HUES64 (cell line): Measurements from ENCODE around the gene MTHFR.

ENCODE experiments used
- H3K27ac ChIP-seq: 2 replicates; pipeline ENCODE4 v1.7.0; 2013; ENCODE audit warnings: low read depth, low read length, inconsistent platforms
- H3K27me3 ChIP-seq: 2 replicates; pipeline ENCODE4 v1.6.1; 2013; ENCODE audit warnings: mild to moderate bottlenecking, low read length; ENCODE audit not compliant: insufficient read depth
- H3K36me3 ChIP-seq: 2 replicates; pipeline ENCODE4 v1.6.1; 2013; ENCODE audit warnings: mild to moderate bottlenecking, low read length; ENCODE audit not compliant: insufficient read depth
- H3K4me1 ChIP-seq: 2 replicates; pipeline ENCODE4 v1.6.1; 2013; ENCODE audit warnings: mild to moderate bottlenecking, low read length, moderate library complexity; ENCODE audit not compliant: insufficient read depth
- H3K4me3 ChIP-seq: 2 replicates; pipeline ENCODE4 v1.5.1; 2013; ENCODE audit warnings: mild to moderate bottlenecking, low read length, moderate library complexity
- H3K9ac ChIP-seq: 2 replicates; pipeline ENCODE4 v1.6.1; 2013; ENCODE audit warnings: mild to moderate bottlenecking, low read depth, low read length
- H3K9me3 ChIP-seq: 2 replicates; pipeline ENCODE4 v1.6.1; 2013; ENCODE audit warnings: low read depth, low read length; ENCODE audit not compliant: insufficient read depth
- WGBS: fragments of 150-250, 120-280 bp; methylation state at CpG from one replicate; pipeline ENCODE4 v1.1.7; 2013; ENCODE audit warnings: missing lambda C conversion rate; 5-methylcytosine and 5-hydroxymethylcytosine counted together

MTHFR gene

GRCh38 chr1:11802973-11803885 is 2.5 kb downstream of the MTHFR start:
- Histone ChIP-seq H3K36me3 (peaks cover 35% of the 10 kb centered on the region), H3K27me3 (no peaks in the 10 kb centered on the region), H3K27ac (peak overlapping the region; percentile 87), H3K4me3 (peak overlapping the region; percentile 62), H3K4me1 (peaks cover 15% of the 10 kb centered on the region), H3K9ac (peak overlapping the region; percentile 29; the same call in 1 of the 2 replicates), H3K9me3 (no peaks in the 10 kb centered on the region)
- WGBS: 7% methylated on average over 28 of the region's 28 CpGs

- Histone ChIP-seq H3K9me3 (no peaks in the 10 kb centered on the region), H3K4me3 (peak overlapping the region; percentile 62), H3K9ac (no peak overlapping the region), H3K27ac (peak overlapping the region; percentile 40; the same call in 1 of the 2 replicates), H3K27me3 (no peaks in the 10 kb centered on the region), H3K4me1 (peaks cover 15% of the 10 kb centered on the region), H3K36me3 (peaks cover 29% of the 10 kb centered on the region)
- WGBS: 16% methylated on average over 6 of the region's 6 CpGs
Observed at GRCh38 chr1:11802616-11802972, 3.2 kb downstream of the MTHFR start.

- Histone ChIP-seq H3K4me1 (peaks cover 10% of the 10 kb centered on the region), H3K4me3 (no peak overlapping the region), H3K27ac (no peak overlapping the region), H3K27me3 (no peaks in the 10 kb centered on the region), H3K9me3 (no peaks in the 10 kb centered on the region), H3K36me3 (peaks cover 27% of the 10 kb centered on the region), H3K9ac (no peak overlapping the region)
- WGBS: 93% methylated on average over 21 of the region's 21 CpGs
Observed at GRCh38 chr1:11800756-11801433, 4.9 kb downstream of the MTHFR start.

GRCh38 chr1:11800391-11800755 is 5.4 kb downstream of the MTHFR start:
- 91% methylated on average over 8 of the region's 8 CpGs for WGBS
- no peak overlapping the region for H3K4me3 ChIP-seq
- H3K27ac ChIP-seq: no peak overlapping the region
- H3K36me3 ChIP-seq: peaks cover 32% of the 10 kb centered on the region
- H3K27me3 ChIP-seq: no peaks in the 10 kb centered on the region
- peaks cover 10% of the 10 kb centered on the region for H3K4me1 ChIP-seq
- H3K9ac ChIP-seq: no peak overlapping the region
- H3K9me3 ChIP-seq: no peaks in the 10 kb centered on the region

GRCh38 chr1:11799896-11800295 is 5.9 kb downstream of the MTHFR start:
- WGBS: 93% methylated on average over 9 of the region's 9 CpGs

GRCh38 chr1:11799099-11799498 is 6.7 kb downstream of the MTHFR start:
- H3K4me3 ChIP-seq: no peak overlapping the region
- H3K27ac ChIP-seq: no peak overlapping the region
- 95% methylated on average over 5 of the region's 5 CpGs for WGBS
- H3K9ac ChIP-seq: no peak overlapping the region
- H3K36me3 ChIP-seq: peaks cover 45% of the 10 kb centered on the region
- no peaks in the 10 kb centered on the region for H3K9me3 ChIP-seq
- peaks cover 5% of the 10 kb centered on the region; the same call in 1 of the 2 replicates for H3K4me1 ChIP-seq
- H3K27me3 ChIP-seq: no peaks in the 10 kb centered on the region

More at GRCh38 chr1:11799896-11800295, 5.9 kb downstream of the MTHFR start:
- H3K27ac ChIP-seq: no peak overlapping the region
- no peaks in the 10 kb centered on the region for H3K9me3 ChIP-seq
- H3K27me3 ChIP-seq: no peaks in the 10 kb centered on the region
- H3K4me3 ChIP-seq: no peak overlapping the region
- peaks cover 37% of the 10 kb centered on the region for H3K36me3 ChIP-seq
- no peak overlapping the region for H3K9ac ChIP-seq
- peaks cover 10% of the 10 kb centered on the region for H3K4me1 ChIP-seq

GRCh38 chr1:11797525-11798216 is 8.1 kb downstream of the MTHFR start:
- peaks cover 55% of the 10 kb centered on the region for H3K36me3 ChIP-seq
- no peaks in the 10 kb centered on the region; the same call in 1 of the 2 replicates for H3K4me1 ChIP-seq
- H3K9ac ChIP-seq: no peak overlapping the region
- H3K27ac ChIP-seq: no peak overlapping the region
- H3K27me3 ChIP-seq: no peaks in the 10 kb centered on the region
- no peak overlapping the region for H3K4me3 ChIP-seq
- no peaks in the 10 kb centered on the region for H3K9me3 ChIP-seq
- 95% methylated on average over 6 of the region's 6 CpGs for WGBS

GRCh38 chr1:11796036-11796828 is 9.5 kb downstream of the MTHFR start:
- WGBS: 97% methylated on average over 15 of the region's 15 CpGs
- no peaks in the 10 kb centered on the region for H3K9me3 ChIP-seq
- no peaks in the 10 kb centered on the region for H3K27me3 ChIP-seq
- no peaks in the 10 kb centered on the region for H3K4me1 ChIP-seq
- H3K4me3 ChIP-seq: no peak overlapping the region
- peaks cover 58% of the 10 kb centered on the region for H3K36me3 ChIP-seq
- H3K27ac ChIP-seq: no peak overlapping the region
- no peak overlapping the region; the same call in 1 of the 2 replicates for H3K9ac ChIP-seq

- peaks cover 56% of the 10 kb centered on the region for H3K36me3 ChIP-seq
- H3K4me1 ChIP-seq: no peaks in the 10 kb centered on the region
- 85% methylated on average over 14 of the region's 14 CpGs for WGBS
- no peaks in the 10 kb centered on the region for H3K9me3 ChIP-seq
- no peaks in the 10 kb centered on the region for H3K27me3 ChIP-seq
- no peak overlapping the region for H3K9ac ChIP-seq
- H3K27ac ChIP-seq: no peak overlapping the region
- H3K4me3 ChIP-seq: no peak overlapping the region
Observed at GRCh38 chr1:11795238-11795890, 10.4 kb downstream of the MTHFR start.
